Left lung (tissue), 10 donors: Measurements from ENCODE around the gene AKAP13. TPM values are rescaled to one million over a fixed set of nuclear protein-coding genes. Genes with fewer than 3 reads are reported as not detected.

ENCODE experiments used
- ATAC-seq: fragments of 200-7000 bp; cut with Tn5 transposase; one replicate; pipeline ENCODE4 v1.9.1; 2020; ENCODE audit warnings: moderate library complexity
- DNase-seq, 4 donors: peaks; one replicate each; pipeline ENCODE4 v3.0.0-alpha.2; 2013 to 2020
- H3K27ac ChIP-seq, 2 donors: fragments of 200-600 bp; sonication (generic) in 1 of 2; one replicate each; pipeline versions ENCODE4 v1.5.0 to v1.8.0; 2020 to 2021
- H3K27me3 ChIP-seq, 2 donors: fragments of 200-600 bp; sonication (generic) in 1 of 2; one replicate each; pipeline versions ENCODE4 v1.5.0 to v1.8.0; 2020 to 2021
- H3K36me3 ChIP-seq, 2 donors: fragments of 200-600 bp; sonication (generic) in 1 of 2; one replicate each; pipeline versions ENCODE4 v1.5.0 to v1.8.0; 2020 to 2021
- H3K4me1 ChIP-seq, 2 donors: fragments of 200-600 bp; one replicate each; pipeline ENCODE4 v1.8.0; 2021
- H3K4me3 ChIP-seq, 2 donors: fragments of 200-600 bp; sonication (generic) in 1 of 2; one replicate each; pipeline versions ENCODE4 v1.5.0 to v1.8.0; 2020 to 2021; ENCODE audit warnings: mild to moderate bottlenecking in 1 of 2
- H3K9me3 ChIP-seq, 2 donors: fragments of 200-600 bp; sonication (generic) in 1 of 2; one replicate each; pipeline versions ENCODE4 v1.5.0 to v1.8.0; 2020 to 2021
- intact Hi-C, 2 donors: fragments of 100-400 bp; cut with DNase I; formaldehyde crosslinking; loops; one replicate each; pipeline versions ENCODE4 v1.11.2 to v1.14.2; 2022
- polyA plus RNA-seq, 6 donors: library from polyadenylated mRNA; unstranded; fragments of 120-200 nt; gene quantifications; one replicate each; pipeline ENCODE4 v1.2.1, GENCODE V29; 2013; ENCODE audit not compliant: insufficient read length in 6 of 6
- total RNA-seq, 2 donors: library from RNA; stranded (reverse); fragmentation: NEBNext Ultra II Directional; extraction: Animal tissue kit (Norgen Biotek cat#: 25700); gene quantifications; one replicate each; pipeline ENCODE4 v1.2.1, GENCODE V29; 2021
- TF ChIP-seq, protein P1 (sequence below), 2 donors: fragments of 200-600 bp; sonication (generic) in 1 of 2; IDR thresholded peaks; one replicate each; pipeline versions ENCODE4 v1.5.0 to v1.8.0; 2021; ENCODE audit warnings: antibody characterized with exemption in 2 of 2
- donor health status: DM: no; HTN: yes; CAD: no.
- donor health status: DM: no; HTN: no; CAD: no.

AKAP13 gene
- total and polyA plus RNA-seq, 8 donors: 93.6 to 346 (median 102) TPM

DNA sequence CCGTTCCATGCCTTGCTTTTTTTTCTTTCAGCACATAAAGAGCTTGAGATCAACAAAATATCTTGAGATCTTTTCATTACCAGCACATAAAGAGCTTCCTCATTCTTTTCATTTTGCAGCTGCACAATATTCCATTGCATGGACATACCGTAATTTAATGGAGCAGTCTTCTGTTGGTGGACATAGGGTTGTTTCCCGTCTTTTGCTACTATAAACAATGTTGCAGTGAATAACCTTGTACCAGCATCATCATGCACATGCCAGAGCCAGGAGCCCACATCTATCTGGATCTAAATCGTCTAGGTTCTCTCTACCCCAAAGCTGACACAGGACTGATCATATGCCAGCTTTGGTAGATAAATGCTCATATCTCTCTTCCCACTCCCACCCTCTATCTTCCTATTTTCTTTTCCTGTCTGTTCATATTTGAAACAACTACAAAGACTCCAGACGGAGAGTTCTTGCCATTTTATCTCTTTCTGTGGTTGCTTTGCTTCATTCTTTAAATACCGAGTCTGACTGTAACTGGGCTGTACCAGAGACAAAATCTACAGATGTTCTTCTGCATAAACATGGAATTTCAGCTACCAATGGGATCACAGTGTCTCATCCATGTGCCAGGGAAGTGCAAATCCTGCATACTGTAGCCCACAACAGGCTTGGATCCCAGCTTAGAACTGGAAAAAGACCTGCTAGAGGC, 47.1 kb upstream of the AKAP13 start:
- DNase-seq (no peak), ATAC-seq (no peak)
- no peak overlapping the region for H3K27ac ChIP-seq
- no peak overlapping the region for H3K4me3 ChIP-seq
- H3K9me3 ChIP-seq: no peaks in the 10 kb centered on the region
- intact Hi-C loops: no loop called here
- peaks cover 10 to 36% of the 10 kb centered on the region in 2 donors for H3K4me1 ChIP-seq
- H3K27me3 ChIP-seq: no peaks in the 10 kb centered on the region
- no peaks in the 10 kb centered on the region for H3K36me3 ChIP-seq
- TF ChIP-seq, protein P1, sequence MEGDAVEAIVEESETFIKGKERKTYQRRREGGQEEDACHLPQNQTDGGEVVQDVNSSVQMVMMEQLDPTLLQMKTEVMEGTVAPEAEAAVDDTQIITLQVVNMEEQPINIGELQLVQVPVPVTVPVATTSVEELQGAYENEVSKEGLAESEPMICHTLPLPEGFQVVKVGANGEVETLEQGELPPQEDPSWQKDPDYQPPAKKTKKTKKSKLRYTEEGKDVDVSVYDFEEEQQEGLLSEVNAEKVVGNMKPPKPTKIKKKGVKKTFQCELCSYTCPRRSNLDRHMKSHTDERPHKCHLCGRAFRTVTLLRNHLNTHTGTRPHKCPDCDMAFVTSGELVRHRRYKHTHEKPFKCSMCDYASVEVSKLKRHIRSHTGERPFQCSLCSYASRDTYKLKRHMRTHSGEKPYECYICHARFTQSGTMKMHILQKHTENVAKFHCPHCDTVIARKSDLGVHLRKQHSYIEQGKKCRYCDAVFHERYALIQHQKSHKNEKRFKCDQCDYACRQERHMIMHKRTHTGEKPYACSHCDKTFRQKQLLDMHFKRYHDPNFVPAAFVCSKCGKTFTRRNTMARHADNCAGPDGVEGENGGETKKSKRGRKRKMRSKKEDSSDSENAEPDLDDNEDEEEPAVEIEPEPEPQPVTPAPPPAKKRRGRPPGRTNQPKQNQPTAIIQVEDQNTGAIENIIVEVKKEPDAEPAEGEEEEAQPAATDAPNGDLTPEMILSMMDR (IDR thresholded peaks at IDR 0.05): no peak

DNA sequence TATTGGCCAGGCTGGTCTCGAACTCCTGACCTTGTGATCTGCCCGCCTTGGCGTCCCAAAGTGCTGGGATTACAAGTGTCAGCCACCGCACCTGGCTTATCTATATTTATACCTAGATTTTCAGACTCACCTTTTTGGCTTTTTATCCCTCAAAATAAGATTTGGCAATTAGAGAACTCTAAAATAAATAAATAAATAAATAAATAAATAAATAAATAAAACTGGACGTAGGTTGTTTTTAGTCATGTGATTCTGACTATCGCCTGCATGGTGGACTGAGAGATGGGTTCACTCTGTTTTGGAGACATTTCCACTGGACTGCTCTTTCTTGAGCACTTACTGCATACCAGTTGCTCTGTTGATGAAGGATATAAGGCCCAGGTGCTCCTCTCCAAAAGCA, 46.2 kb upstream of the AKAP13 start:
- intact Hi-C loops: no loop called here
- no peaks in the 10 kb centered on the region for H3K36me3 ChIP-seq
- H3K4me3 ChIP-seq: no peak overlapping the region
- H3K27ac ChIP-seq: no peak overlapping the region
- DNase-seq: no peak
- no peak for ATAC-seq
- TF ChIP-seq, protein P1 (IDR thresholded peaks at IDR 0.05): no peak
- H3K27me3 ChIP-seq: no peaks in the 10 kb centered on the region
- H3K9me3 ChIP-seq: no peaks in the 10 kb centered on the region
- peaks cover 10 to 35% of the 10 kb centered on the region in 2 donors for H3K4me1 ChIP-seq

DNA sequence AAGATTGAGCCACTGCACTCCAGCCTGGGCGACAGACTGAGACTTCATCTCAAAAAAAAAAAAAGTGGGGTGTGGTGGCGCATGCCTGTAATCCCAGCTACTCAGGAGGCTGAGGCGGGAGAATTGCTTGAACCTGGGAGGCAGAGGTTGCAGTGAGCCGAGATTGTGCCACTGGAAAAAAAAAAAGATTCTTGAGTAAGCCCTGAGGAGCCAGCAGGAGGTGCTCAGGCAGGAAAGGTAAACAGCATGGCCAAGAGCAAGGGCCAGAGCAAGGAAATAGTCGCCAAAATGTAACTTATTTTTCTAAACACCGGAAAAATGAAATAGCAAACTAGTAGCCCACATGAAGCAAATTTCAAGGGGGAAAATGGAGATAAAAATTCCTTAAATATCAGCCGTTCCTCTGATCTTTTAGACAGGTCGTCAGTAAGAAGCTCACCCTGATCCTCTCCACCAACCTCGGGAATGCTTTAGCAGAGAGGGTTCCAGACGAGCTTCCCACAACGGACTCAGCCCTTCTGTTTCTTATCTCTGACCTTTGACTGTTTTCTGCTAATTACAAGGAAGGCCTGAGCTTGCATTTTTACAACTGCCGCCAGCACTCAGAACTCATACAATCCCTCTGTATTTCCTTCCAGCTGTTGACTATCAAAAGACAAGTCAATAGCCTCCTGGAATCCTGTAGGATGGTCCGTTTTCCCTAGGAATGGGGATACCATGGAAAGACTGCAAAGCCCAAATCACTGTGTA, 45.0 kb upstream of the AKAP13 start:
- Histone ChIP-seq H3K4me3 (no peak overlapping the region), H3K36me3 (no peaks in the 10 kb centered on the region), H3K27ac (no peak overlapping the region), H3K9me3 (no peaks in the 10 kb centered on the region), H3K27me3 (no peaks in the 10 kb centered on the region), H3K4me1 (peaks cover 7 to 26% of the 10 kb centered on the region in 2 donors)
- DNase-seq (peak in 2 of 4 donors; percentile 67 to 78), ATAC-seq (no peak)
- TF ChIP-seq, protein P1 (IDR thresholded peaks at IDR 0.05): no peak
- intact Hi-C loops: no loop called here

DNA sequence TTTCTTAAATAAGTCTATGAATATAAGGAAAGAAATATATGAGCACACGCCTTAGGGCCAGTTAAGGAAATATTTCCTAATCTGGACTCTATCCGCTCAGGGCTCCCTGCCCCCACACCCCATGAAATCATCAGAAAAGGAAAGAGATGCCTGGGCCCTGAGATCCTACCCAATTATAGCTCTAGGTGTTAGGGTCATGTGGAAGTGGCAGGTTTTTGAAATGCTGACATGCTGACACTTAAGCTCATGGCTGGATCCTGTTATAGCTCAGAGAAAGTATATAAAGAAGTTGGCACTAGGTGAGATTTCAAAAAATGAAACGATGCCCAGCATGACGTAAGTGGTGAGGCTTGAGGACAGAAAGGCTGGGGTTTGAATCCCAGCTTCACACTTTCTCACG, 43.5 kb upstream of the AKAP13 start:
- H3K27me3 ChIP-seq: no peaks in the 10 kb centered on the region
- DNase-seq: no peak
- no peaks in the 10 kb centered on the region for H3K36me3 ChIP-seq
- H3K9me3 ChIP-seq: no peaks in the 10 kb centered on the region
- intact Hi-C loops: no loop called here
- H3K27ac ChIP-seq: no peak overlapping the region
- ATAC-seq: no peak
- H3K4me3 ChIP-seq: no peak overlapping the region
- TF ChIP-seq, protein P1 (IDR thresholded peaks at IDR 0.05): no peak
- peaks cover 0 to 10% of the 10 kb centered on the region in 2 donors for H3K4me1 ChIP-seq

DNA sequence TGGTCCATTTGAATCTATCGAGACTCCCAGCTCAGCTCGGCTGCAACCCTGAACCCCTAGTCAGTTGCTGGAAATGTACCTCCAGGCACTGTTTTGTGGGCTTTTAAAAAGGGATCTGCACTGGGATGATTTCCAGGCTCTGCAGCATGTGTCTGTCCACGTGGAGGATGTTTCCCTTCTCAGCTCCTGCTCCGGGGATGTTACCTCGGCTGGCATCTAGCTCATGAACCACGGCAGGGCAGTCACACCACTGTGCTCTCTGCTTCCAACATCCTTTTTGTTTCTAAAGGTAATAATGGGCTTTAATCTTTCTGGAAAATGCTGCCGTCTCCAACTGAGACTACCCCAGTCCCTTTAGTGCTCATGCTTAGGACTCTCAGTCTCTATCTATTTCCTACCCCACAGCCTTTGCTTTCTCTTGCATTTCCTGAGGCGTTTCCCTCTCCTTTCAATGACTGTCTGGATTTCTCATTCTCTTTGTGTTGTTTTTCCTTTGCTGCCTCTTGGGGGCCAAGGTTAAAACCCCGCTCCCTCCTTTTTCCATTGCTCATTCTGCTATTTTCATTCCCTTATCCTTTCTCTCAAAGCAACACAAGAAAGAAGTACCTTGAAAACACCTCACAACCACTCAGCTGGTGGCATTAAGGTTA, 42.9 kb upstream of the AKAP13 start:
- ATAC-seq (no peak), DNase-seq (no peak)
- Histone ChIP-seq H3K27me3 (no peaks in the 10 kb centered on the region), H3K27ac (peak overlapping the region in 1 of 2 donors; percentile 18), H3K9me3 (no peaks in the 10 kb centered on the region), H3K4me1 (peaks cover 0 to 9% of the 10 kb centered on the region in 2 donors), H3K4me3 (no peak overlapping the region), H3K36me3 (no peaks in the 10 kb centered on the region)
- intact Hi-C loops: no loop called here
- TF ChIP-seq, protein P1 (IDR thresholded peaks at IDR 0.05): no peak
